AG10803 (cell line): ENCODE data around the gene GAB1.

Source experiments
- DNase-seq: peaks from one replicate; pipeline ENCODE4 v3.0.0; 2010; ENCODE audit warnings: low read depth
- H3K4me3 ChIP-seq: 2 replicates; pipeline ENCODE4 v1.5.1; 2011; ENCODE audit warnings: mild to moderate bottlenecking, low read length, control low read depth
- TF ChIP-seq, protein P1 (sequence below): conservative IDR thresholded peaks from 2 replicates; pipeline ENCODE4 v1.5.1; 2011; ENCODE audit warnings: mild to moderate bottlenecking, low read length, control low read depth, inconsistent platforms

Gene GAB1

DNA sequence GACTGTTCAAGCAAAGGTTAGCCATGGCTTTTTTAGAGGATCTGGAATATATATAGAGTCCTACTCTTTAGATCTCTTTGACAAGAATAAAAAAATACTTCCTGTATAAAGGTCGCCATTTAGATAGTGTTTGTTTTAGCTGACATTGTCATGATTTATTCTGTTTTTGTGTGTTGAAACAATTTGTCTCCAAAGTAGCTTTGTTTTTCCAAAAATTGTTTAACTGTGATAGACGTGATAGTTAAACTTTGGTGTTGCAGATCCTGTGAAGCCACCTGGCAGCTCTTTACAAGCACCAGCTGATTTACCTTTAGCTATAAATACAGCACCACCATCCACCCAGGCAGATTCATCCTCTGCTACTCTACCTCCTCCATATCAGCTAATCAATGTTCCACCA, 96.6 kb downstream of the GAB1 start:
- no peak for DNase-seq
- no peak overlapping the region for H3K4me3 ChIP-seq
- TF ChIP-seq, protein P1, sequence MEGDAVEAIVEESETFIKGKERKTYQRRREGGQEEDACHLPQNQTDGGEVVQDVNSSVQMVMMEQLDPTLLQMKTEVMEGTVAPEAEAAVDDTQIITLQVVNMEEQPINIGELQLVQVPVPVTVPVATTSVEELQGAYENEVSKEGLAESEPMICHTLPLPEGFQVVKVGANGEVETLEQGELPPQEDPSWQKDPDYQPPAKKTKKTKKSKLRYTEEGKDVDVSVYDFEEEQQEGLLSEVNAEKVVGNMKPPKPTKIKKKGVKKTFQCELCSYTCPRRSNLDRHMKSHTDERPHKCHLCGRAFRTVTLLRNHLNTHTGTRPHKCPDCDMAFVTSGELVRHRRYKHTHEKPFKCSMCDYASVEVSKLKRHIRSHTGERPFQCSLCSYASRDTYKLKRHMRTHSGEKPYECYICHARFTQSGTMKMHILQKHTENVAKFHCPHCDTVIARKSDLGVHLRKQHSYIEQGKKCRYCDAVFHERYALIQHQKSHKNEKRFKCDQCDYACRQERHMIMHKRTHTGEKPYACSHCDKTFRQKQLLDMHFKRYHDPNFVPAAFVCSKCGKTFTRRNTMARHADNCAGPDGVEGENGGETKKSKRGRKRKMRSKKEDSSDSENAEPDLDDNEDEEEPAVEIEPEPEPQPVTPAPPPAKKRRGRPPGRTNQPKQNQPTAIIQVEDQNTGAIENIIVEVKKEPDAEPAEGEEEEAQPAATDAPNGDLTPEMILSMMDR: no peak

DNA sequence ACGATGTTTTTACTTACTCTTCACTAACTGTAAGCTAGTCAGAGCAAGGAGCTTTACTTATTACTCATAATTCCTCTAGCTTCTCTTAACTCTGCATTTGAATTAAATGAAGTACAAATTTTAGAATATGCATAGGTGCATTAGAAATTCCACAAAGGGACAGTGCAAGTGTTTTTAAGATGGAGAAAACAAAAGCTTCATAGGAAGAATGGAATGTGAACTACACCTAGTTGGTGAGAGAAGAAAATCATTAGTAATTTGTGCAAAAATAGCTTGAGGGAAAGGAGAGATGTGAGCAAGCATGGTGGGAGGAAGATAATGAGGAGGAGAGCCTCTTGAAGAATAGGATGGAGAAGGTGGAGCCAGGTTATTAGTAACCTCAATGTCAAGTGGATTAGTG, 99.3 kb downstream of the GAB1 start:
- TF ChIP-seq, protein P1: no peak
- no peak overlapping the region for H3K4me3 ChIP-seq
- no peak for DNase-seq

DNA sequence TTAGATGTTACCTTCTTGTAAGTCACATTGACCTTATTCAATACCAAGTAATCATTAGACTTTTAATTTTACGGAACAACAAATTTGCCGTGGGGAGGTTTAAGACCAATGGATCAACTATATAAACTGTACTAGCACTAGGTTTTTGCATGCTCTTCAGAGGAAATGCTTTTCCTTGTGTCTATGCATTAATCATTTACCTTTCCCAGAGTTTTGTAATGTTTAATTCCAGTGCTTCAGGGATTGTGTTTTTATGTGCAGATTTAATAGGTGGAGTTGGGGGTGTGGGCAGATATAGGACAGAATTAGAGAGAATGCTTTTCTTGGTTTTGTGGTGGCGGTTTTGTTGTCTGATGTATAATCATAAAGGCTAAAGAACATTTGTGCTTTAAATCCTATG, 100.8 kb downstream of the GAB1 start:
- TF ChIP-seq, protein P1: no peak

DNA sequence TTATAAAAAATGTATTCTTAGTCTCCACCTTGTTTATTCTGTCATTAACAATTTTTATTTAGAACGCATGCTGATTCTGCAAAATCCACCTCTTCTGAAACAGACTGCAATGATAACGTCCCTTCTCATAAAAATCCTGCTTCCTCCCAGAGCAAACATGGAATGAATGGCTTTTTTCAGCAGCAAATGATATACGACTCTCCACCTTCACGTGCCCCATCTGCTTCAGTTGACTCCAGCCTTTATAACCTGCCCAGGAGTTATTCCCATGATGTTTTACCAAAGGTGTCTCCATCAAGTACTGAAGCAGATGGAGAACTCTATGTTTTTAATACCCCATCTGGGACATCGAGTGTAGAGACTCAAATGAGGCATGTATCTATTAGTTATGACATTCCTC, 101.3 kb downstream of the GAB1 start:
- no peak overlapping the region for H3K4me3 ChIP-seq
- no peak for DNase-seq

More for the DNA sequence above, 100.8 kb downstream of the GAB1 start:
- no peak overlapping the region for H3K4me3 ChIP-seq
- DNase-seq: no peak

DNA sequence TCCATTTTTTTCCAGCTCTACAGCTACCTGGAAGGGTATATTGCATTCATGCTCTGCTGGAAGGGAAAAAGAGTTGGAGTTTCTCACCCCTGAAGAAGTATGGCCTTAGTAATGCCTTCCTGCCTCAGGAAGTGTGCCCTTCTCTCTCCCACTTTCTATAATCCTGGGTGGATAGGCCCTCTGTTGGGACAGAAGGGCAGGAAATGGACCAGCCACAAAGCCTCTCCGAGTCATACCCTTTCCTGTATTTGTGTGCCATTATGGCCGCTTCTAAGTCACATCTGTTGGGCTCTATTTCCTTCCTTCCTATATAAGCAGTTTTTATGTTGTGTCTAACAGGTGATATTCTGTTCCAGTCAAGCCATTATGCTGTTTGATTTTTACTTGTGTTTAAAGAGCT, 102.0 kb downstream of the GAB1 start:
- DNase-seq: no peak
- H3K4me3 ChIP-seq: no peak overlapping the region
- TF ChIP-seq, protein P1: no peak

More for the DNA sequence above, 101.3 kb downstream of the GAB1 start:
- TF ChIP-seq, protein P1: no peak

DNA sequence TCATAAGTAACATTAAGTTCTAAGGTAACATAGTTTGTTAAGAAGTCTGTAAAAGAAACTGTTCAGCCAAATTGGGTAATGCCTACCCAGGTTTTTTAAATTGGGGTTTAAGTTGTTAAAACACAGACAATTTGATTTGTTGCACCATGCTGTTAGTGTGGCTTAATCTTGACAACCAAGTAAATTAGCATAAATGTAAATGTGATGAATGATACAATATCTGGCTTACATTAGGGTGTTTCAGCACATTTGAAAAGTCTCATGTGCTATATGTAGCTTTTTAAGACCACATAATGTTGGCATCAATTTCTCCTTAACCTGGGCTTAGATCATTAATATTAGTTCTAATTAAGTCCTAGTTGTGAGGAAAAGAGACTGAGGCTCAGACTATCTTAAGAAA, 104.4 kb downstream of the GAB1 start:
- H3K4me3 ChIP-seq: no peak overlapping the region
- no peak for DNase-seq
- TF ChIP-seq, protein P1: no peak

DNA sequence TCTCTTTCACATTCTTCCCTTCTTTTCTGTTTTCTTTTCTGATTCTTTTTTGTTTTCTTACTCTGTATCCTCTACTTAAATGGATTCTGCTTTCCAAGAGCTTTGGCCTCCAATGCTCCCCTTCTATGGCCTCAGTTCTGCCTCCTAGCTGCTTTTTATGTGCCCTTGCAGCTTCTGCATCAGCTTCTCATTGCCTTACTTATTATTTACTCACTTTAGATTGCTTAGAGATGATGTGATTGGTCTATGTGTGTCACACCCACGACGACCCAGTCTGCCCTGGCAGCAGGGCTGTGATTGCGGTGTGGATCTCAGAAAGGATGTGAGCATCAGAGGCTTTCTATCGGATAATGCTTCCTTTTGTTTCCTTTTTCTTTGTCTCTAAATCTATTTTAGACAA, 105.0 kb downstream of the GAB1 start:
- TF ChIP-seq, protein P1: no peak
- H3K4me3 ChIP-seq: no peak overlapping the region
- DNase-seq: no peak
